Colonic mucosa (tissue), 4 donors: ENCODE results near the gene OBSCN. TPM values are rescaled to one million over a fixed set of nuclear protein-coding genes. Genes with fewer than 3 reads are reported as not detected.

Experiments used
- DNase-seq: peaks from one replicate; pipeline ENCODE4 v3.0.0-alpha.2; 2020
- H3K27ac ChIP-seq: fragments of 200-600 bp; one replicate; pipeline ENCODE4 v1.8.0; 2021
- H3K27me3 ChIP-seq: fragments of 200-600 bp; one replicate; pipeline ENCODE4 v1.8.0; 2021
- H3K36me3 ChIP-seq: fragments of 200-600 bp; one replicate; pipeline ENCODE4 v1.8.0; 2021
- H3K4me1 ChIP-seq: fragments of 200-600 bp; one replicate; pipeline ENCODE4 v1.8.0; 2021; ENCODE audit warnings: mild to moderate bottlenecking
- H3K4me3 ChIP-seq: fragments of 200-600 bp; one replicate; pipeline ENCODE4 v1.8.0; 2021
- H3K9ac ChIP-seq, 2 donors: one replicate each; pipeline ENCODE4 v1.7.0; 2013; ENCODE audit warnings: control low read depth in 2 of 2, low read depth in 2 of 2, low read length in 2 of 2
- H3K9me3 ChIP-seq: fragments of 200-600 bp; one replicate; pipeline ENCODE4 v1.8.0; 2021
- CTCF ChIP-seq: fragments of 200-600 bp; IDR thresholded peaks from one replicate; pipeline ENCODE4 v1.8.0; 2022; ENCODE audit warnings: antibody characterized with exemption, mild to moderate bottlenecking
- intact Hi-C: fragments of 100-400 bp; cut with DNase I; formaldehyde crosslinking; loops from one replicate; pipeline ENCODE4 v1.14.1; 2022
- total RNA-seq, 2 donors: library from RNA; stranded (reverse); fragmentation: NEBNext Ultra II Directional in 1 of 2; extraction: Animal tissue kit (Norgen Biotek cat#: 25700) in 1 of 2; gene quantifications; one replicate each; pipeline ENCODE4 v1.2.1, GENCODE V29; 2021
- donor health status: healthy.
- donor health status: DM: no; HTN: no; CAD: no.
- donor health status: DM: no; HTN: no; CAD: no.

Gene OBSCN, protein sequence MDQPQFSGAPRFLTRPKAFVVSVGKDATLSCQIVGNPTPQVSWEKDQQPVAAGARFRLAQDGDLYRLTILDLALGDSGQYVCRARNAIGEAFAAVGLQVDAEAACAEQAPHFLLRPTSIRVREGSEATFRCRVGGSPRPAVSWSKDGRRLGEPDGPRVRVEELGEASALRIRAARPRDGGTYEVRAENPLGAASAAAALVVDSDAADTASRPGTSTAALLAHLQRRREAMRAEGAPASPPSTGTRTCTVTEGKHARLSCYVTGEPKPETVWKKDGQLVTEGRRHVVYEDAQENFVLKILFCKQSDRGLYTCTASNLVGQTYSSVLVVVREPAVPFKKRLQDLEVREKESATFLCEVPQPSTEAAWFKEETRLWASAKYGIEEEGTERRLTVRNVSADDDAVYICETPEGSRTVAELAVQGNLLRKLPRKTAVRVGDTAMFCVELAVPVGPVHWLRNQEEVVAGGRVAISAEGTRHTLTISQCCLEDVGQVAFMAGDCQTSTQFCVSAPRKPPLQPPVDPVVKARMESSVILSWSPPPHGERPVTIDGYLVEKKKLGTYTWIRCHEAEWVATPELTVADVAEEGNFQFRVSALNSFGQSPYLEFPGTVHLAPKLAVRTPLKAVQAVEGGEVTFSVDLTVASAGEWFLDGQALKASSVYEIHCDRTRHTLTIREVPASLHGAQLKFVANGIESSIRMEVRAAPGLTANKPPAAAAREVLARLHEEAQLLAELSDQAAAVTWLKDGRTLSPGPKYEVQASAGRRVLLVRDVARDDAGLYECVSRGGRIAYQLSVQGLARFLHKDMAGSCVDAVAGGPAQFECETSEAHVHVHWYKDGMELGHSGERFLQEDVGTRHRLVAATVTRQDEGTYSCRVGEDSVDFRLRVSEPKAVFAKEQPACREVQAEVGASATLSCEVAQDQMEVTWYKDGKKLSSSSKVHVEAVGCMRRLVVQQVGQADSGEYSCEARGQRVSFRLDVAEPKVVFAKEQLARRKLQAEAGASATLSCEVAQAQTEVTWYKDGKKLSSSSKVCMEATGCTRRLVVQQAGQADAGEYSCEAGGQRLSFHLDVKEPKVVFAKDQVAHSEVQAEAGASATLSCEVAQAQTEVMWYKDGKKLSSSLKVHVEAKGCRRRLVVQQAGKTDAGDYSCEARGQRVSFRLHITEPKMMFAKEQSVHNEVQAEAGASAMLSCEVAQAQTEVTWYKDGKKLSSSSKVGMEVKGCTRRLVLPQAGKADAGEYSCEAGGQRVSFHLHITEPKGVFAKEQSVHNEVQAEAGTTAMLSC (N-terminal part only)
- total RNA-seq, result 1 to 10 TPM; 3.6 to 7.9 TPM

DNA sequence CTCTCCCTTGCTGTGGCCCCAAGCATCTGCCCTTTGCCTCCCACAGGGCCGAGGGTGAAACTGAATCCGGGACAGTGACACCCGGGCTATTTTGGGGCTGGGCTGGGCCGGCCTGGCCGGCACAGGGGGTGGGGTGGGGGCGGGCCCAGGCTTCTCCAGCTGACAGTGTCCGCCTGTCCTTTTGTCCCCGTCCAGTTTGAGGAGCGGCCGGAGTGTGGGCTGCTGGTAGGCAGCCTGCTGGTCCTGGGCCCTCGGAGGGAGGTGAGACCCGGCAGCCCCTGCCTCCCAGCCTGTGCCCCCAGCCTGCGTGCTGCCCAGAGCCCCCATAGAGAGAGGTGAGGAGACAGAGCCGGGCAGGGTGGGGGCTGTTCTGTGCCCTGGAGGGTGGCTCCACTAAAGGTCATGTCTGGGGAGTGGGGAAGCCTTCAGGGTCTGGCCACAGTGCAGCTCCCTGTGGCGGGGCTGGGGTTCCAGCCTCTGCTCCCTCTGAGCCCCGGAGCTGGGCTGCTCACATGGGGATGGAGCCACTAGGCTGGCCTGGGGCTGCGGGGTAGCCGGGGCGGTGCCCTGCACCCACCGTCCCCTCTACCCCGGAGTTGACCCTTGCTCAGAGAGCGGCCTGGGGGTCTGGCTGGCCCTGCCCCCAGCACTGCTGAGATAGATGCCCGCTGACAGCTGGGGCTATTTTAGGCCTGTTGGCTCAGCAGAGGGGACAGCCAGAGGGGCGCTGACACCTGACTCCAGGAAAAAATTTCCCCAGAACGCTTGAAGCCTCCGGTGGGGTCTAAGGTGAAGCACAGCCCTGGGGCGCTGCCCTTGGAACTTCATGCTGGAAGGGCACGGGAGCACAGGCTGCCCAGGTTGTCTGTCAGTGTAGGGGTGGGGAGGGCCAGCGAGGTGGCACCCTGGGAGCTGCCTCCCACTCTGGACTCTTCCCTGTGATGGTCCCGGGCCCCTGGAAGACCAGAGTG, at the start of gene OBSCN:
OBSCN (plus strand) TSS at position 194 of the 971 bp plus-strand sequence. CDS start 3,740 bp downstream, outside the sequence.
- no peak within 1 kb of the TSS for H3K27ac ChIP-seq
- no peak within 1 kb of the TSS for H3K9ac ChIP-seq
- DNase-seq, result no peak
- TF ChIP-seq CTCF, result no peak
- no peaks in the 10 kb centered on the region for H3K36me3 ChIP-seq
- no peaks in the 10 kb centered on the region for H3K27me3 ChIP-seq
- H3K4me1 ChIP-seq, result no peaks in the 10 kb centered on the region
- intact Hi-C loops, result no loop called here
- no peaks in the 10 kb centered on the region for H3K9me3 ChIP-seq
- H3K4me3 ChIP-seq, result no peak within 1 kb of the TSS

DNA sequence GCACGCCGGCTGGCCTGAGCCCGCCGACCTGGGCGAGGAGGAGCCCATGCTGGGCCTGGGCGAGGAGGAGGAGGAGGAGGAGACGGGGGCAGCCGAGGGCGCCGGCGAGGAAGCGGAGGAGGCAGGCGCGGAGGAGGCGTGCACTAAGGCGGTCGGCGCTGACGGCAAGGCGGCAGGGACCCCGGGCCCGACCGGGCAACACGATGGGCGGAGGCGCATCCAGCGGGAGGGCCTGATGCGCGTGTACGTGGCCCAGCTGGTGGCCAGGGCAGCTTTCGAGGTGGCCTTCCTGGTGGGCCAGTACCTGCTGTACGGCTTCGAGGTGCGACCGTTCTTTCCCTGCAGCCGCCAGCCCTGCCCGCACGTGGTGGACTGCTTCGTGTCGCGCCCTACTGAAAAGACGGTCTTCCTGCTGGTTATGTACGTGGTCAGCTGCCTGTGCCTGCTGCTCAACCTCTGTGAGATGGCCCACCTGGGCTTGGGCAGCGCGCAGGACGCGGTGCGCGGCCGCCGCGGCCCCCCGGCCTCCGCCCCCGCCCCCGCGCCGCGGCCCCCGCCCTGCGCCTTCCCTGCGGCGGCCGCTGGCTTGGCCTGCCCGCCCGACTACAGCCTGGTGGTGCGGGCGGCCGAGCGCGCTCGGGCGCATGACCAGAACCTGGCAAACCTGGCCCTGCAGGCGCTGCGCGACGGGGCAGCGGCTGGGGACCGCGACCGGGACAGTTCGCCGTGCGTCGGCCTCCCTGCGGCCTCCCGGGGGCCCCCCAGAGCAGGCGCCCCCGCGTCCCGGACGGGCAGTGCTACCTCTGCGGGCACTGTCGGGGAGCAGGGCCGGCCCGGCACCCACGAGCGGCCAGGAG, 49.5 kb upstream of the OBSCN start:
- peaks cover 4% of the 10 kb centered on the region for H3K4me1 ChIP-seq
- H3K27me3 ChIP-seq, result no peaks in the 10 kb centered on the region
- H3K9me3 ChIP-seq, result no peaks in the 10 kb centered on the region
- no peak for TF ChIP-seq CTCF
- H3K9ac ChIP-seq, result no peak overlapping the region
- no peak overlapping the region for H3K27ac ChIP-seq
- H3K4me3 ChIP-seq, result no peak overlapping the region
- no peaks in the 10 kb centered on the region for H3K36me3 ChIP-seq
- intact Hi-C loops, result no loop called here
- DNase-seq, result no peak

GRCh38 chr1:228159008-228159665, 48.7 kb upstream of the OBSCN start:
- no peaks in the 10 kb centered on the region for H3K27me3 ChIP-seq
- H3K4me3 ChIP-seq, result no peak overlapping the region
- DNase-seq, result no peak
- no peaks in the 10 kb centered on the region for H3K36me3 ChIP-seq
- no peaks in the 10 kb centered on the region for H3K9me3 ChIP-seq
- intact Hi-C loops, result no loop called here
- H3K9ac ChIP-seq, result no peak overlapping the region
- no peak for TF ChIP-seq CTCF
- H3K4me1 ChIP-seq, result peaks cover 4% of the 10 kb centered on the region
- H3K27ac ChIP-seq, result no peak overlapping the region

- intact Hi-C loops, result no loop called here
- TF ChIP-seq CTCF, result no peak
- H3K9me3 ChIP-seq, result no peaks in the 10 kb centered on the region
- no peaks in the 10 kb centered on the region for H3K27me3 ChIP-seq
- peaks cover 4% of the 10 kb centered on the region for H3K4me1 ChIP-seq
- H3K4me3 ChIP-seq, result no peak overlapping the region
- H3K9ac ChIP-seq, result no peak overlapping the region
- H3K27ac ChIP-seq, result no peak overlapping the region
- DNase-seq, result no peak
- H3K36me3 ChIP-seq, result no peaks in the 10 kb centered on the region
These were observed 47.6 kb upstream of the OBSCN start for GRCh38 chr1:228160201-228160761.
